Gastrocnemius medialis (tissue), 4 donors: ENCODE measurements around the gene ZNF804A.

ENCODE experiments used
- CTCF ChIP-seq, 5 experiments: fragments of 450-650 bp in 3 of 5; fragments of 200-600 bp in 2 of 5; sonication (generic) in 2 of 5; IDR thresholded peaks in 4 of 5; conservative IDR thresholded peaks in 1 of 5; 1 replicate in 4 of 5; 2 replicates in 1 of 5; pipeline ENCODE4 v1.5.1; 2016 to 2019; ENCODE audit warnings: antibody characterized with exemption in 5 of 5, mild to moderate bottlenecking in 3 of 5, moderate library complexity in 3 of 5
- POLR2A ChIP-seq, 2 donors: fragments of 450-650 bp; IDR thresholded peaks; one replicate each; pipeline ENCODE4 v1.6.1; 2017; ENCODE audit warnings: antibody characterized with exemption in 2 of 2, mild to moderate bottlenecking in 2 of 2, moderate library complexity in 2 of 2

GRCh38 chr2:184620367-184620766, 22.0 kb downstream of the ZNF804A start:
- TF ChIP-seq CTCF (IDR thresholded peaks at IDR 0.05 in 4 of 5, conservative IDR thresholded peaks at IDR 0.05 in 1 of 5) (no peak), POLR2A (IDR thresholded peaks at IDR 0.05) (no peak)
